ENCODE results near the gene IL1RAP.
"Not testable (repeated sequence)": the region's sequence is repeated elsewhere in the genome, so short reads cannot be mapped to it uniquely, and the experiment has no call there.

The IL1RAP gene

GRCh38 chr3:190676481-190676880 lies 162.6 kb downstream of the IL1RAP start:
- no peak overlapping the region for H3K4me3 ChIP-seq (ENCODE audit: low read depth, low read length)
- TF ChIP-seq, protein P1, sequence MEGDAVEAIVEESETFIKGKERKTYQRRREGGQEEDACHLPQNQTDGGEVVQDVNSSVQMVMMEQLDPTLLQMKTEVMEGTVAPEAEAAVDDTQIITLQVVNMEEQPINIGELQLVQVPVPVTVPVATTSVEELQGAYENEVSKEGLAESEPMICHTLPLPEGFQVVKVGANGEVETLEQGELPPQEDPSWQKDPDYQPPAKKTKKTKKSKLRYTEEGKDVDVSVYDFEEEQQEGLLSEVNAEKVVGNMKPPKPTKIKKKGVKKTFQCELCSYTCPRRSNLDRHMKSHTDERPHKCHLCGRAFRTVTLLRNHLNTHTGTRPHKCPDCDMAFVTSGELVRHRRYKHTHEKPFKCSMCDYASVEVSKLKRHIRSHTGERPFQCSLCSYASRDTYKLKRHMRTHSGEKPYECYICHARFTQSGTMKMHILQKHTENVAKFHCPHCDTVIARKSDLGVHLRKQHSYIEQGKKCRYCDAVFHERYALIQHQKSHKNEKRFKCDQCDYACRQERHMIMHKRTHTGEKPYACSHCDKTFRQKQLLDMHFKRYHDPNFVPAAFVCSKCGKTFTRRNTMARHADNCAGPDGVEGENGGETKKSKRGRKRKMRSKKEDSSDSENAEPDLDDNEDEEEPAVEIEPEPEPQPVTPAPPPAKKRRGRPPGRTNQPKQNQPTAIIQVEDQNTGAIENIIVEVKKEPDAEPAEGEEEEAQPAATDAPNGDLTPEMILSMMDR (IDR thresholded peaks at IDR 0.05; ENCODE audit: borderline replicate concordance, insufficient read depth, low read depth, low read length) = no peak

DNA sequence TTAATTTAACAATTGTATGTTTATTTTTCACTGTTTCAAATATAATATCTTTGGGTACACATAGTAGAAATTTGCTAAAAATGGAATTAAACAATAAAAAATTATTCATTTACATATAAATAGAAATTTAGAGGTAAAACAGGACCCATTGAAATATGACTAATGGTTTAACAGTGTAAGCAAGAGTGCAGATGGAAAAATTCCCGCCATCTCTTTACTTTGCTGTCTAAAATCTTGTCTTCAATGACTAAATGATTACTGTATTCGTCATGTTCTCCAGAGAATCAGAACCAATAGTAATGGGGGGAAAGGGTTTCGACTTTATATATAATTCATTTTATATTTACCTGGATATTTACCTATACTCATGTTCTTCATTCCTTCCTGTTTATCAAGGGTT lies 163.1 kb downstream of the IL1RAP start:
- no peak overlapping the region for H3K4me3 ChIP-seq (ENCODE audit: low read depth, low read length)
- TF ChIP-seq, protein P1 (IDR thresholded peaks at IDR 0.05; ENCODE audit: borderline replicate concordance, insufficient read depth, low read depth, low read length) = no peak

DNA sequence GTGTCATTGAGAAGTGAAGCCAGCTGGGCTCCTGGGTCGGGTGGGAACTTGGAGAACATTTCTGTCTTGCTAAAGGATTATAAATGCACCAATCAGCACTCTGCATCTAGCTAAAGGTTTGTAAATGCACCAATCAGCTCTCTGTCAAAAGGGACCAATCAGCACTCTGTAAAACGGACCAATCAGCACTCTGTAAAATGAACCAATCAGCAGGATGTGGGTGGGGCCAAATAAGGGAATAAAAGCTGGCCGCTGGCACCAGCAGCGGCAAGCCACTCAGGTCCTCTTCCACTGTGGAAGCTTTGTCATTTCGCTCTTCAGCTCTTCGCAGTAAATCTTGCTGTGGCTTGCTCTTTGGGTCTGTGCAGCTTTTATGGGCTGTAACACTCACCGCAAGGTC lies 164.0 kb downstream of the IL1RAP start:
- H3K4me3 ChIP-seq (ENCODE audit: low read depth, low read length) = not testable (repeated sequence)

GRCh38 chr3:190680691-190681090 lies 166.8 kb downstream of the IL1RAP start:
- TF ChIP-seq, protein P1 (IDR thresholded peaks at IDR 0.05; ENCODE audit: borderline replicate concordance, insufficient read depth, low read depth, low read length) = no peak
- no peak overlapping the region for H3K4me3 ChIP-seq (ENCODE audit: low read depth, low read length)

DNA sequence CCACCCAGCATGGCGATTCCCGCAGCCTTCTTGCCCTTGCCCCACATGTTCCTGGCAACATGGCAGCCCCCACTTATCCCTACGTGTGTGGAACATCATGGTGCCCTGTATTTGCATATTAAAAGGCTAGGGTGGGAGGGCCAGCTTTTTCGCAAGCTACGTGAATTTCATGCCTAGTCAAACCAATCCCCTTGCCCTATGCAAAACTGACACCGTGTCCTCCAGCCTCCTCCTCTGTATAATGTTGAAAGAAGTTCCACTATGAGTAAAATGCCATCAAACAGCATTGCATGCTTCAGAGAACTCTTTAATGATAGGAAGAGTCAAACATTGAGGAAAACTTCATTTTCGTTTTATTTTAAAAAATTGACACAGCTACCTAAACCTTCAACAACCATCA lies 170.9 kb downstream of the IL1RAP start:
- TF ChIP-seq, protein P1 (IDR thresholded peaks at IDR 0.05; ENCODE audit: borderline replicate concordance, insufficient read depth, low read depth, low read length) = no peak
- H3K4me3 ChIP-seq (ENCODE audit: low read depth, low read length) = no peak overlapping the region

DNA sequence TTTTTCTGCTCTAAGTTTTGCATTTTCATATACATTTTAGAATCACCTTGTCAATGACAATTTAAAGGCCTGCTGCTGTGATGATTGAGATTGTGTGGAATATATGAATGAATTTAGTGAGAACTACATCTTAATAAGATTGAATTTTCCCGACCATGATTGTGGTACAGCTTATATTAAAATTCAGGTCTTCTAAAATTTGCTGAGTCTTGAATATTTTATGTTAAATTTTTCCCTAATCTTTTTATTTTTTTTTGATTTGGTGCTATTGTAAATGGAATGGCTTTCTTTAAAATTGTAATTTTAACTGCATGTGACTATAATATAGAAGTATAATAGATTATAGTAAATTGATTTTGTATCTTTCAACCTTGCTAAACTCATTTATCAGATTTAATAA lies 172.1 kb downstream of the IL1RAP start:
- H3K4me3 ChIP-seq (ENCODE audit: low read depth, low read length) = no peak overlapping the region
- TF ChIP-seq, protein P1 (IDR thresholded peaks at IDR 0.05; ENCODE audit: borderline replicate concordance, insufficient read depth, low read depth, low read length) = no peak

- TF ChIP-seq, protein P1 (IDR thresholded peaks at IDR 0.05; ENCODE audit: borderline replicate concordance, insufficient read depth, low read depth, low read length) = no peak
- H3K4me3 ChIP-seq (ENCODE audit: low read depth, low read length) = no peak overlapping the region
Measured at GRCh38 chr3:190690246-190690645, 176.4 kb downstream of the IL1RAP start.

DNA sequence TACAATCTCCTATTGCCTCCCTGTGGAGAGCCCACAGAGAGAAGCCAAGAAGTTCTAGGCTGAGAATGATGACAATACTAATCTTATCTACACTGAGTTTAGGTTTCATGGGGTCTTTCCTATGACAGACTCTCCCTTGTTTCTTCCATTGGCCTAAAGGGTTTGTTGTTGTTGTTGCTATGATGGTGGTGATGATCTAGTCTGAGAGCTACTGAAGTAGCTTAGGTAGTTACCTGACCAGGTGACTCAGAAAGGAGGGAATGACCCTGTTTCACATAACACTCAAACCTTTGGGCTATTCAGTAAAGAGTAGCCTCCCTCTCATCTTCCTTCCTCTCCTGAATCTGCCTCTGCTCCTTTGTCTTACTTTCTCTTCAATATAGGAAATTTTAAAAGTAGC lies 178.4 kb downstream of the IL1RAP start:
- TF ChIP-seq, protein P1 (IDR thresholded peaks at IDR 0.05; ENCODE audit: borderline replicate concordance, insufficient read depth, low read depth, low read length) = no peak
- H3K4me3 ChIP-seq (ENCODE audit: low read depth, low read length) = no peak overlapping the region
